HepG2 (cell line): Measurements from ENCODE around the gene KHNYN. TPM values are rescaled to one million over a fixed set of nuclear protein-coding genes. Genes with fewer than 3 reads are reported as not detected.
A peak's percentile ranks its signal among the peaks of the same experiment; 100 is the strongest.
"Not testable (repeated sequence)": the region's sequence is repeated elsewhere in the genome, so short reads cannot be mapped to it uniquely, and the experiment has no call there.

Source experiments
- ATAC-seq: fragments of 200-7000 bp; cut with Tn5 transposase; 3 replicates; pipeline ENCODE4 v1.9.1; 2020; ENCODE audit warnings: mild to moderate bottlenecking, moderate library complexity
- BruUV-seq: library from RNA; stranded (reverse); fragments of 400-500 nt; replicated peaks from 2 replicates; lab custom pipeline; 2021; lab: Mats Ljungman, UMichigan
- CTCF ChIA-PET: fragments of 300-600 bp; formaldehyde crosslinking; extraction: SDS; loops from one replicate; lab custom pipeline; 2021; ENCODE audit warnings: low total read pairs, inconsistent platforms, low intra/inter-chr PET ratio; lab: Yijun Ruan, JAX
- POLR2A ChIA-PET: fragments of 350-600 bp; sonication (Branson Sonifier 250); formaldehyde crosslinking; loops from one replicate; lab custom pipeline; 2020; ENCODE audit warnings: antibody characterized with exemption, inconsistent platforms; lab: Yijun Ruan, JAX
- DNase-seq: peaks from one replicate; pipeline ENCODE4 v3.0.0-alpha.2; 2015; ENCODE audit warnings: low spot score
- FAIRE-seq: peaks from 3 replicates; lab custom pipeline; 2011; peaks lifted over from hg19 to GRCh38; lab: Jason Lieb, UNC
- H2AFZ ChIP-seq: one replicate; pipeline ENCODE4 v1.6.1; 2011; ENCODE audit warnings: low read length, inconsistent platforms
- H3K27ac ChIP-seq: fragments of 300-600 bp; 3 replicates; pipeline ENCODE4 v1.8.0; 2011; ENCODE audit warnings: mixed run types, mild to moderate bottlenecking, mixed read lengths, low read length, inconsistent platforms; ENCODE audit not compliant: insufficient read depth; ENCODE audit errors: extremely low read length
- H3K27me3 ChIP-seq, 2 experiments: fragments of 200-600 bp in 1 of 2; 2 replicates in 1 of 2; 3 replicates in 1 of 2; pipeline versions ENCODE4 v1.6.0 to v1.8.0; 2011; ENCODE audit warnings: low read length in 2 of 2, mild to moderate bottlenecking in 2 of 2, moderate library complexity in 2 of 2, inconsistent platforms in 1 of 2; ENCODE audit not compliant: insufficient read depth in 2 of 2, control insufficient read depth in 1 of 2
- H3K36me3 ChIP-seq, 2 experiments: fragments of 200-600 bp in 1 of 2; replicated peaks in 1 of 2; 2 replicates in 1 of 2; 3 replicates in 1 of 2; pipeline versions ENCODE4 v1.5.1 to v1.8.0; 2011; ENCODE audit warnings: low read length in 2 of 2, inconsistent platforms in 1 of 2; ENCODE audit not compliant: insufficient read depth in 2 of 2, control insufficient read depth in 1 of 2
- H3K4me1 ChIP-seq: 2 replicates; pipeline ENCODE4 v1.5.1; 2012; ENCODE audit warnings: low read length, inconsistent platforms; ENCODE audit not compliant: insufficient read depth
- H3K4me2 ChIP-seq: 2 replicates; pipeline ENCODE4 v1.6.0; 2011; ENCODE audit warnings: low read depth, low read length, inconsistent platforms
- H3K4me3 ChIP-seq, 3 experiments: fragments of 200-600 bp in 1 of 3; sonication (generic), shearing (Covaris generic) in 1 of 3; replicated peaks in 1 of 3; 2 replicates each; pipeline ENCODE4 v1.5.1; 2011 to 2016; ENCODE audit warnings: low read length in 3 of 3, inconsistent platforms in 2 of 3, low read depth in 2 of 3, mild to moderate bottlenecking in 2 of 3, control low read depth in 1 of 3, mixed read lengths in 1 of 3; ENCODE audit not compliant: insufficient read depth in 1 of 3
- H3K79me2 ChIP-seq: one replicate; pipeline ENCODE4 v1.6.1; 2011; ENCODE audit warnings: low read length, inconsistent platforms; ENCODE audit not compliant: insufficient read depth
- H3K9ac ChIP-seq: 2 replicates; pipeline ENCODE4 v1.6.0; 2011; ENCODE audit warnings: mild to moderate bottlenecking, low read depth, low read length, inconsistent platforms; ENCODE audit not compliant: insufficient read depth
- H3K9me3 ChIP-seq: 2 replicates; pipeline ENCODE4 v1.5.1; 2012; ENCODE audit warnings: mild to moderate bottlenecking, low read length
- H4K20me1 ChIP-seq: 2 replicates; pipeline ENCODE4 v1.6.0; 2011; ENCODE audit warnings: inconsistent platforms, mild to moderate bottlenecking, low read length, moderate library complexity; ENCODE audit not compliant: insufficient read depth
- CAMTA2 ChIP-seq: sonication (generic); formaldehyde crosslinking; IDR thresholded peaks from 2 replicates; pipeline ENCODE4 v1.4.0; 2020; ENCODE audit warnings: mild to moderate bottlenecking, missing genetic modification reagents, borderline replicate concordance
- IRF2 ChIP-seq: IDR thresholded peaks from 2 replicates; pipeline ENCODE4 v1.6.1; 2018; ENCODE audit warnings: missing genetic modification reagents, missing compliant biosample characterization
- JUN ChIP-seq: sonication (generic); formaldehyde crosslinking; IDR thresholded peaks from 2 replicates; pipeline ENCODE4 v1.4.0; 2020; ENCODE audit warnings: mild to moderate bottlenecking, missing genetic modification reagents
- JUND ChIP-seq: sonication (generic); formaldehyde crosslinking; IDR thresholded peaks from 2 replicates; pipeline ENCODE4 v1.8.0; 2022; ENCODE audit warnings: mild to moderate bottlenecking, missing genetic modification reagents
- LCORL ChIP-seq, 2 experiments: fragments of 450-650 bp in 1 of 2; sonication (generic) in 1 of 2; formaldehyde crosslinking in 1 of 2; IDR thresholded peaks; 2 replicates each; pipeline versions ENCODE4 v1.5.0 to v1.6.1; 2017 to 2020; ENCODE audit warnings: antibody characterized with exemption in 1 of 2, missing genetic modification reagents in 1 of 2
- MED13 ChIP-seq: sonication (generic); formaldehyde crosslinking; IDR thresholded peaks from 2 replicates; pipeline ENCODE4 v1.5.0; 2020; ENCODE audit warnings: missing genetic modification reagents
- RAD51 ChIP-seq: fragments of 450-650 bp; IDR thresholded peaks from 2 replicates; pipeline ENCODE4 v1.6.1; 2016; ENCODE audit warnings: borderline replicate concordance
- ZFP36 ChIP-seq: fragments of 150-350 bp; IDR thresholded peaks from 2 replicates; pipeline ENCODE4 v1.6.1; 2018; ENCODE audit warnings: borderline replicate concordance, low read length, low read depth; ENCODE audit not compliant: partially characterized antibody
- ZNF350 ChIP-seq: sonication (generic); formaldehyde crosslinking; IDR thresholded peaks from 2 replicates; pipeline ENCODE4 v1.4.0; 2020; ENCODE audit warnings: mild to moderate bottlenecking, low read depth, missing genetic modification reagents, borderline replicate concordance
- ZNF446 ChIP-seq: sonication (generic); formaldehyde crosslinking; IDR thresholded peaks from 2 replicates; pipeline ENCODE4 v1.5.0; 2020; ENCODE audit warnings: mild to moderate bottlenecking, missing genetic modification reagents
- ZNF614 ChIP-seq: IDR thresholded peaks from 2 replicates; pipeline ENCODE4 v1.6.1; 2018; ENCODE audit warnings: missing biosample characterization, missing genetic modification reagents, inconsistent platforms, borderline replicate concordance
- ZNF720 ChIP-seq: sonication (generic); formaldehyde crosslinking; IDR thresholded peaks from 2 replicates; pipeline ENCODE4 v1.4.0; 2020; ENCODE audit warnings: missing genetic modification reagents
- ZNF83 ChIP-seq: sonication (generic); formaldehyde crosslinking; IDR thresholded peaks from 2 replicates; pipeline ENCODE4 v1.4.0; 2020; ENCODE audit warnings: missing genetic modification reagents, mild to moderate bottlenecking, borderline replicate concordance
- WGBS: methylation state at CpG from one replicate; pipeline ENCODE4 v1.1.6; 2017; ENCODE audit warnings: low lambda C conversion rate; 5-methylcytosine and 5-hydroxymethylcytosine counted together
- in situ Hi-C: cut with HindIII; loops from 2 replicates; pipeline ENCODE4 v1.10.0; 2017; ENCODE audit warnings: low pct_unique_long_range_greater_than_20kb; ENCODE audit not compliant: extremely low pct_ligation_motif_present
- intact Hi-C: fragments of 100-400 bp; cut with micrococcal nuclease; formaldehyde crosslinking; loops from one replicate; pipeline ENCODE4 v1.10.0; 2022; ENCODE audit not compliant: unreplicated experiment
- polyA plus RNA-seq, 8 experiments: library from polyadenylated mRNA; depleted of rRNA in 3 of 8; stranded (reverse) in 7 of 8; unstranded in 1 of 8; fragments of >200 nt; fragmentation: Illumina TruSeq in 4 of 8; extraction: Trizol in 4 of 8; gene quantifications; 2 replicates each; pipeline versions ENCODE4 v1.2.1 to v1.2.3, GENCODE V29; 2011 to 2016; ENCODE audit warnings: low read depth in 4 of 8, missing spikeins in 1 of 8, mixed read lengths in 1 of 8; ENCODE audit not compliant: insufficient read depth in 1 of 8
- total RNA-seq, 5 experiments: library from RNA; depleted of rRNA; stranded (reverse); fragments of >200 nt; fragmentation: Illumina TruSeq; extraction: Trizol; gene quantifications; 2 replicates each; pipeline ENCODE4 v1.2.3, GENCODE V29; 2016; ENCODE audit warnings: low read depth in 1 of 5
- TF ChIP-seq, protein P1 (sequence below): sonication (generic); formaldehyde crosslinking; IDR thresholded peaks from 2 replicates; pipeline ENCODE4 v1.8.0; 2023; ENCODE audit warnings: mild to moderate bottlenecking, missing genetic modification reagents
- TF ChIP-seq, protein P2 (sequence below): sonication (generic); formaldehyde crosslinking; IDR thresholded peaks from 2 replicates; pipeline ENCODE4 v1.5.0; 2020; ENCODE audit warnings: mild to moderate bottlenecking, missing genetic modification reagents

Gene KHNYN
- total and polyA plus RNA-seq, 2 of the 13 experiments (the other 11 are each of a cell fraction or from before 2014, with no cell fraction given): 52.8 to 75.7 TPM

DNA sequence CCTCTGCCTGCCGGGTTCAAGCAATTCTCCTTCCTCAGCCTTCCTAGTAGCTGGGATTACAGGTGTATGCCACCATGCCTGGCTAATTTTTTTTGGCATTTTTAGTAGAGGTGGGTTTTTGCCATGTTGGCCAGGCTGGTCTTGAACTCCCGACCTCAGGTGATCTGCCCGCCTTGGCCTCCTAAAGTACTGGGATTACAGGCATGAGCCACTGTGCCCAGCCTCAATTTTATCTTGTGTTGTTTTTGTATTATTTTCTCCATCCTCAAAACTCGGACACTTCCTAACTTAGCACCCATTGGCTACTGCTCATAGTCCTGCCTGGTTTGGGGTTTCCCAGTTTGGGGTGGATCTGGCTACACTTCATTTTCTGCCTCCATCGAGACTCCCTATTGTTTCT lies 42.2 kb upstream of the KHNYN start:
- 47% methylated on average over 5 of the region's 5 CpGs for WGBS
- TF ChIP-seq ZNF614 (CRISPR knock-in tag): 0 out of 2 replicates have a peak, but pooled peaks have one; percentile 9
- 0 out of 2 replicates have a peak, but pooled peaks have one; percentile 55 for TF ChIP-seq ZNF446
- TF ChIP-seq, protein P1, sequence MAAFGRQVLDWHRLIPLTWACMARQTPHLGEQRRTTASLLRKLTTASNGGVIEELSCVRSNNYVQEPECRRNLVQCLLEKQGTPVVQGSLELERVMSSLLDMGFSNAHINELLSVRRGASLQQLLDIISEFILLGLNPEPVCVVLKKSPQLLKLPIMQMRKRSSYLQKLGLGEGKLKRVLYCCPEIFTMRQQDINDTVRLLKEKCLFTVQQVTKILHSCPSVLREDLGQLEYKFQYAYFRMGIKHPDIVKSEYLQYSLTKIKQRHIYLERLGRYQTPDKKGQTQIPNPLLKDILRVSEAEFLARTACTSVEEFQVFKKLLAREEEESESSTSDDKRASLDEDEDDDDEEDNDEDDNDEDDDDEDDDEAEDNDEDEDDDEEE (CRISPR knock-in tag): peak; percentile 67; the same call in 1 of the 2 replicates
- 0 out of 2 replicates have a peak, but pooled peaks have one; percentile 16 for TF ChIP-seq LCORL (IDR thresholded peaks at IDR 0.05)
- TF ChIP-seq LCORL (CRISPR knock-in tag; IDR thresholded peaks at IDR 0.05): not testable (repeated sequence)

DNA sequence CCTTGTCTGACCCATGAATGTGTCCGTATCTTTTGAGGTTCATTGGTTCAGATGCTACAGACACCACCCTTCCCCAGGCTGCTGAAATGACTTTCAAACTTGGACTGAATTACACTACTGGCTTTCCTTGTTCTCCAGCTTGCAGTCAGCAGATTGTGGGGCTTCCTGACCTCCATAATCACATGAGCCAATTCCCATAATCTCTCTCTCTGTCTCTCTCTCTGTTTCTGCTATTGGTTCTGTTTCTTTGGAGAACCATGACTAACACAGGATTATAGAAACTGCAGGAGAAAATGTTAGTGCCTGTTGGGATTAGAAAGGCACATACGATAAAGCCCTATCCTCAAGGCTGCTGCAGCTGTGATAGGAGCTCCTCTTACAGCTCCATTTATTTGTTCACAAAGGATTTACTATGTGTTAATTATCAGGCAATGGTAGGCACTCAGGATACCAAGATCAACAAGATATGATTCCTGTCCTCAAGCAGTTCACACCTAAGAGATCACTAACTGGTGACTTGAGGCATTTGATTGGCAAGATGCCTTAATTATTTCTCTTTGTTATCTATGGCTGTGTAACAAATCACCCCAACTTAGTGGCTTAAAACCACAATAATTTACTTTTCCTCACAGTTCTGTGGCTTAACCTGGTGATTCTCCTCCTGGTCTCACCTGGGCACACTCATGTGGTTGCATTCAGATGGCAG lies 41.1 kb upstream of the KHNYN start:
- Histone ChIP-seq H3K79me2 (no peaks in the 10 kb centered on the region), H2AFZ (no peak overlapping the region), H3K27ac (no peak overlapping the region), H3K4me3 (no peak overlapping the region), H4K20me1 (no peaks in the 10 kb centered on the region), H3K9me3 (no peaks in the 10 kb centered on the region), H3K9ac (no peak overlapping the region), H3K4me1 (peaks cover 44% of the 10 kb centered on the region), H3K36me3 (no peaks in the 10 kb centered on the region), H3K27me3 (peaks cover 4 to 19% of the 10 kb centered on the region in 2 experiments; a peak in 3 of 5 replicates), H3K4me2 (no peak overlapping the region)
- no peak for DNase-seq
- WGBS: 2% methylated on average over 2 of the region's 2 CpGs
- intact Hi-C loops: no loop called here
- CTCF ChIA-PET: no interaction called here
- FAIRE-seq: no peak
- POLR2A ChIA-PET: interaction anchor here (1.0 to 1.4 kb wide), 2 partner anchors 39 to 41 kb away, joined by 3 to 8 read pairs; partner anchors contain the start of genes CBLN3 and KHNYN
- in situ Hi-C loops: no loop called here
- ATAC-seq: no peak
- no TSS peak for BruUV-seq
- no peak for TF ChIP-seq IRF2 (CRISPR knock-in tag)
- TF ChIP-seq RAD51: no peak
- TF ChIP-seq JUND (CRISPR knock-in tag): no peak
- TF ChIP-seq CAMTA2 (CRISPR knock-in tag): no peak
- TF ChIP-seq ZNF83 (CRISPR knock-in tag): no peak
- TF ChIP-seq, protein P2, sequence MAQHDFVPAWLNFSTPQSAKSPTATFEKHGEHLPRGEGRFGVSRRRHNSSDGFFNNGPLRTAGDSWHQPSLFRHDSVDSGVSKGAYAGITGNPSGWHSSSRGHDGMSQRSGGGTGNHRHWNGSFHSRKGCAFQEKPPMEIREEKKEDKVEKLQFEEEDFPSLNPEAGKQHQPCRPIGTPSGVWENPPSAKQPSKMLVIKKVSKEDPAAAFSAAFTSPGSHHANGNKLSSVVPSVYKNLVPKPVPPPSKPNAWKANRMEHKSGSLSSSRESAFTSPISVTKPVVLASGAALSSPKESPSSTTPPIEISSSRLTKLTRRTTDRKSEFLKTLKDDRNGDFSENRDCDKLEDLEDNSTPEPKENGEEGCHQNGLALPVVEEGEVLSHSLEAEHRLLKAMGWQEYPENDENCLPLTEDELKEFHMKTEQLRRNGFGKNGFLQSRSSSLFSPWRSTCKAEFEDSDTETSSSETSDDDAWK (CRISPR knock-in tag): no peak
- no peak for TF ChIP-seq MED13 (CRISPR knock-in tag)
- no peak for TF ChIP-seq JUN
- no peak for TF ChIP-seq ZNF720 (CRISPR knock-in tag)
- no peak for TF ChIP-seq ZNF350 (CRISPR knock-in tag)
- TF ChIP-seq ZFP36: no peak

More for the DNA sequence above, 42.2 kb upstream of the KHNYN start:
- ATAC-seq, in situ Hi-C loops, H3K9ac ChIP-seq, H3K27ac ChIP-seq, H4K20me1 ChIP-seq, DNase-seq, H2AFZ ChIP-seq, BruUV-seq, H3K36me3 ChIP-seq, H3K4me3 ChIP-seq, H3K9me3 ChIP-seq, H3K4me2 ChIP-seq, FAIRE-seq, H3K79me2 ChIP-seq: not testable (repeated sequence)
- CTCF ChIA-PET: interaction anchor here (0.9 kb wide), 1 partner anchor 24 kb away, joined by 3 read pairs; no protein-coding TSS in a partner anchor
- intact Hi-C loops: loop anchor here (2.0 kb wide), 2 partner anchors 13 to 25 kb away; no protein-coding TSS in a partner anchor
- H3K27me3 ChIP-seq: peaks cover 7 to 20% of the 10 kb centered on the region in 2 experiments; a peak in 3 of 5 replicates
- POLR2A ChIA-PET: interaction anchor here (1.0 to 1.4 kb wide), 2 partner anchors 40 to 42 kb away, joined by 3 to 8 read pairs; partner anchors contain the start of genes CBLN3 and KHNYN
- H3K4me1 ChIP-seq: peaks cover 39% of the 10 kb centered on the region
